ENCODE data around the gene TMBIM6.

GRCh38 chr12:49800421-49801140, 59.2 kb downstream of the TMBIM6 start:
- TF ChIP-seq, protein P1, sequence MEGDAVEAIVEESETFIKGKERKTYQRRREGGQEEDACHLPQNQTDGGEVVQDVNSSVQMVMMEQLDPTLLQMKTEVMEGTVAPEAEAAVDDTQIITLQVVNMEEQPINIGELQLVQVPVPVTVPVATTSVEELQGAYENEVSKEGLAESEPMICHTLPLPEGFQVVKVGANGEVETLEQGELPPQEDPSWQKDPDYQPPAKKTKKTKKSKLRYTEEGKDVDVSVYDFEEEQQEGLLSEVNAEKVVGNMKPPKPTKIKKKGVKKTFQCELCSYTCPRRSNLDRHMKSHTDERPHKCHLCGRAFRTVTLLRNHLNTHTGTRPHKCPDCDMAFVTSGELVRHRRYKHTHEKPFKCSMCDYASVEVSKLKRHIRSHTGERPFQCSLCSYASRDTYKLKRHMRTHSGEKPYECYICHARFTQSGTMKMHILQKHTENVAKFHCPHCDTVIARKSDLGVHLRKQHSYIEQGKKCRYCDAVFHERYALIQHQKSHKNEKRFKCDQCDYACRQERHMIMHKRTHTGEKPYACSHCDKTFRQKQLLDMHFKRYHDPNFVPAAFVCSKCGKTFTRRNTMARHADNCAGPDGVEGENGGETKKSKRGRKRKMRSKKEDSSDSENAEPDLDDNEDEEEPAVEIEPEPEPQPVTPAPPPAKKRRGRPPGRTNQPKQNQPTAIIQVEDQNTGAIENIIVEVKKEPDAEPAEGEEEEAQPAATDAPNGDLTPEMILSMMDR (IDR thresholded peaks at IDR 0.05) = no peak
- no peak for TF ChIP-seq POLR2AphosphoS5 (IDR thresholded peaks at IDR 0.05; ENCODE audit: low read depth, low read length)
- no peak for TF ChIP-seq SIN3A (IDR thresholded peaks at IDR 0.05; ENCODE audit: borderline replicate concordance, insufficient read depth, low read depth, low read length)
- no peak for TF ChIP-seq TCF7L2 (IDR thresholded peaks at IDR 0.05; ENCODE audit: low read depth, low read length)
- TF ChIP-seq, protein P2, sequence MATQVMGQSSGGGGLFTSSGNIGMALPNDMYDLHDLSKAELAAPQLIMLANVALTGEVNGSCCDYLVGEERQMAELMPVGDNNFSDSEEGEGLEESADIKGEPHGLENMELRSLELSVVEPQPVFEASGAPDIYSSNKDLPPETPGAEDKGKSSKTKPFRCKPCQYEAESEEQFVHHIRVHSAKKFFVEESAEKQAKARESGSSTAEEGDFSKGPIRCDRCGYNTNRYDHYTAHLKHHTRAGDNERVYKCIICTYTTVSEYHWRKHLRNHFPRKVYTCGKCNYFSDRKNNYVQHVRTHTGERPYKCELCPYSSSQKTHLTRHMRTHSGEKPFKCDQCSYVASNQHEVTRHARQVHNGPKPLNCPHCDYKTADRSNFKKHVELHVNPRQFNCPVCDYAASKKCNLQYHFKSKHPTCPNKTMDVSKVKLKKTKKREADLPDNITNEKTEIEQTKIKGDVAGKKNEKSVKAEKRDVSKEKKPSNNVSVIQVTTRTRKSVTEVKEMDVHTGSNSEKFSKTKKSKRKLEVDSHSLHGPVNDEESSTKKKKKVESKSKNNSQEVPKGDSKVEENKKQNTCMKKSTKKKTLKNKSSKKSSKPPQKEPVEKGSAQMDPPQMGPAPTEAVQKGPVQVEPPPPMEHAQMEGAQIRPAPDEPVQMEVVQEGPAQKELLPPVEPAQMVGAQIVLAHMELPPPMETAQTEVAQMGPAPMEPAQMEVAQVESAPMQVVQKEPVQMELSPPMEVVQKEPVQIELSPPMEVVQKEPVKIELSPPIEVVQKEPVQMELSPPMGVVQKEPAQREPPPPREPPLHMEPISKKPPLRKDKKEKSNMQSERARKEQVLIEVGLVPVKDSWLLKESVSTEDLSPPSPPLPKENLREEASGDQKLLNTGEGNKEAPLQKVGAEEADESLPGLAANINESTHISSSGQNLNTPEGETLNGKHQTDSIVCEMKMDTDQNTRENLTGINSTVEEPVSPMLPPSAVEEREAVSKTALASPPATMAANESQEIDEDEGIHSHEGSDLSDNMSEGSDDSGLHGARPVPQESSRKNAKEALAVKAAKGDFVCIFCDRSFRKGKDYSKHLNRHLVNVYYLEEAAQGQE (IDR thresholded peaks at IDR 0.05; ENCODE audit: insufficient read depth in 1 of 2, low read depth in 2 of 2, low read length in 1 of 2) = no peak
